ENCODE measurements around the gene CACNA1H. TPM values are rescaled to one million over a fixed set of nuclear protein-coding genes. Genes with fewer than 3 reads are reported as not detected.

CACNA1H gene
- total RNA-seq, 2 experiments from 2014 or later, result 0.50 to 0.84 TPM

DNA sequence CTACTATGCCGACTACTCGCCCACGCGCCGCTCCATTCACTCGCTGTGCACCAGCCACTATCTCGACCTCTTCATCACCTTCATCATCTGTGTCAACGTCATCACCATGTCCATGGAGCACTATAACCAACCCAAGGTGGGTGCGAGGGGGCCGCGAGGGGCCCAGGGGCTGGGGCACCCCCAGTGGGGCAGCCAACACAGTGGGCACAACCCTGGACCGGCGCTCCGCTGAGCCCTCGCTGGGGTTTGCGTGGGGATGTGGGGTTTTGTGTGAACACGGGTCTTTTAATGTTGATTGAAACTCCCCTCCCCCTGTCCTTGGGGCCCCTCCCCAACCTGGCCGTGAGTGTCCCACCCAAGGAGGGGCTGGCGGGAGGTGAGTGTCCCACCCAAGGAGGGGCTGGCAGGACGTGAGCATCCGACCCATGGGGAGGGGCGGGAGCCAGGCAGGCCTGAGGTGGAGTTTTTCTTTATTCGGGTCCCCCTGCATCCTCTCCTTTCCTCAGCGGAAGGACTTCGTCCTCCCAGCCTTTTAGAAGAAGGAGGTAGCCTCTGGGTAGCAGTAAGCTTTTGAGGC, 61.0 kb downstream of the CACNA1H start:
- H3K9me3 Mint-ChIP-seq, result no peaks in the 10 kb centered on the region
- H3K27ac Mint-ChIP-seq, result no peak overlapping the region
- H3K4me1 Mint-ChIP-seq (ENCODE audit: low read depth), result no peaks in the 10 kb centered on the region
- H3K4me3 Mint-ChIP-seq, result no peak overlapping the region
- no peaks in the 10 kb centered on the region for H3K36me3 Mint-ChIP-seq (ENCODE audit: low read depth)
- no peaks in the 10 kb centered on the region for H3K27me3 Mint-ChIP-seq (ENCODE audit: low read depth)
- CTCF ChIA-PET, result no interaction called here
- intact Hi-C loops (cut with micrococcal nuclease), result no loop called here
- no peak for DNase-seq

DNA sequence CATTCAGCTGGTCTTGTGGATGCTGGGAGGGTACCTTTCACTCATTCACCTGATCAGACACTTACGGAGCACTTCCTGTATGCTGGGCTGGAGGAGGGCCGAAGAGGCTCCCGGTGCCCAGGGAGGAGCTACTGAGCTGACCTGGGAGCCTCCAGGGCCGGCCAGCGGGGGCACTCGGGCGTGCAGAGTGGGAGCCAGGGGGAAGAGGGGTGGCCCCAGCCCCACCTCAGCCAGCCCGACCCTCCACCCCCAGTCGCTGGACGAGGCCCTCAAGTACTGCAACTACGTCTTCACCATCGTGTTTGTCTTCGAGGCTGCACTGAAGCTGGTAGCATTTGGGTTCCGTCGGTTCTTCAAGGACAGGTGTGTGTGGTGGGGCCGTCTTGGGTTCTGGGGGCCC, 61.8 kb downstream of the CACNA1H start:
- Mint-ChIP-seq H3K27me3 (ENCODE audit: low read depth) (no peaks in the 10 kb centered on the region), H3K27ac (no peak overlapping the region), H3K4me1 (ENCODE audit: low read depth) (no peaks in the 10 kb centered on the region), H3K9me3 (no peaks in the 10 kb centered on the region), H3K4me3 (no peak overlapping the region), H3K36me3 (ENCODE audit: low read depth) (no peaks in the 10 kb centered on the region)
- intact Hi-C loops (cut with micrococcal nuclease), result no loop called here
- CTCF ChIA-PET, result interaction anchor here (0.5 kb wide), 1 partner anchor 32 kb away, joined by 3 read pairs; no protein-coding TSS in a partner anchor
- no peak for DNase-seq

DNA sequence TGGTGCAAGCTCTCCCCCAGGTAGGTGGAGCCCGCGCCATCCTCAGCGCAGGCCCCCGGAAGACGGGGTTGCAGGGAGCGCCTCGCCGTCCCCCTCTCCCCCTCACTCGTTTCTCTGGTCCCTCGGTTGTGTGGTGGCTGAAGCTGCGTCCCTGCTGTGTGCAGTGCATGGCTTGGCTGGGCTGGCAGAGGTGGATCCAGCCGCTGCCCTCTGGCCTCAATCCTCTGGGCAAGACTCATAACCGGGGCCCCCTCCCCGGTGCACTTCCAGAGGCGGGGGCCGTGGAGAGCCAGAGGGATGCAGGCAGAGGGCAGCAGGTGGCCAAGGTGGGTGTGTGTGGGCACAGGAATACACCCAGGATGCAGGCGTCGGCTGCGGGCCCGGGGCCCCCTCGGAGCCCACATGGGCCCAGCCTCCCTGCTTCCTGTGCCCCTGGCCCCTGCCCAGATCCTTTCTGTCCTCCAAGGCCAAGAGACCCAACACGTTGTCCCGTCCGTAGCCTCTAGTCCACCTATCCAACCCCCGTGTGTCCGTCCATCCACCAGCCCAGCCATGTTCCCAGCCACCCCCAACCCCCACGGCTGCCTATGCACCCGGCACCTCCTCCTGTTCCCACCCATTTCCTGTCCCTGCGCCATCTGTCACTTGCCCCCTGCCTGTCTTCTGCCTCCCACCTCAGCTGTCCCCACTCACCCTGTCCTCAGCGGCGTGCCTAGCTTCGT, 62.8 kb downstream of the CACNA1H start:
- Mint-ChIP-seq H3K4me1 (ENCODE audit: low read depth) (no peaks in the 10 kb centered on the region), H3K27me3 (ENCODE audit: low read depth) (no peaks in the 10 kb centered on the region), H3K36me3 (ENCODE audit: low read depth) (no peaks in the 10 kb centered on the region), H3K4me3 (no peak overlapping the region), H3K9me3 (no peaks in the 10 kb centered on the region), H3K27ac (no peak overlapping the region)
- DNase-seq, result no peak
- CTCF ChIA-PET, result no interaction called here
- intact Hi-C loops (cut with micrococcal nuclease), result no loop called here

DNA sequence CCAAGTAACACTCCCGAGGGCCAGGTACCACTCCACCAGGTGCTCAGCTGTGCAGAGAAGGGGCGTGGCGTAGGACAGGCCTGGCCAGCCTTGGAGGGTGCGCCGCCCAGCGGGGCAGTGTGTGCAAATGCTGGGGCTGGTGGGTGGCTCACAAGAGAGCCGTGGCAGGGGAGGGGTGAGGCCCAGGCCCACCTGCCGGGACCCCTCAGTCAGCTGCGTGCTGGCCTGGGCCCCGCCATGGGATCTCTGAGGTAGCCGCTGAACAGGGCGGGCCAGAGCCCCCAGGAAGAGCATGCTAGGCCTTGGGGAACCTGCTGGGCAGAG, 63.4 kb downstream of the CACNA1H start:
- CTCF ChIA-PET, result no interaction called here
- H3K27me3 Mint-ChIP-seq (ENCODE audit: low read depth), result no peaks in the 10 kb centered on the region
- no peak overlapping the region for H3K4me3 Mint-ChIP-seq
- H3K4me1 Mint-ChIP-seq (ENCODE audit: low read depth), result no peaks in the 10 kb centered on the region
- intact Hi-C loops (cut with micrococcal nuclease), result no loop called here
- no peaks in the 10 kb centered on the region for H3K36me3 Mint-ChIP-seq (ENCODE audit: low read depth)
- DNase-seq, result no peak
- no peak overlapping the region for H3K27ac Mint-ChIP-seq
- no peaks in the 10 kb centered on the region for H3K9me3 Mint-ChIP-seq

DNA sequence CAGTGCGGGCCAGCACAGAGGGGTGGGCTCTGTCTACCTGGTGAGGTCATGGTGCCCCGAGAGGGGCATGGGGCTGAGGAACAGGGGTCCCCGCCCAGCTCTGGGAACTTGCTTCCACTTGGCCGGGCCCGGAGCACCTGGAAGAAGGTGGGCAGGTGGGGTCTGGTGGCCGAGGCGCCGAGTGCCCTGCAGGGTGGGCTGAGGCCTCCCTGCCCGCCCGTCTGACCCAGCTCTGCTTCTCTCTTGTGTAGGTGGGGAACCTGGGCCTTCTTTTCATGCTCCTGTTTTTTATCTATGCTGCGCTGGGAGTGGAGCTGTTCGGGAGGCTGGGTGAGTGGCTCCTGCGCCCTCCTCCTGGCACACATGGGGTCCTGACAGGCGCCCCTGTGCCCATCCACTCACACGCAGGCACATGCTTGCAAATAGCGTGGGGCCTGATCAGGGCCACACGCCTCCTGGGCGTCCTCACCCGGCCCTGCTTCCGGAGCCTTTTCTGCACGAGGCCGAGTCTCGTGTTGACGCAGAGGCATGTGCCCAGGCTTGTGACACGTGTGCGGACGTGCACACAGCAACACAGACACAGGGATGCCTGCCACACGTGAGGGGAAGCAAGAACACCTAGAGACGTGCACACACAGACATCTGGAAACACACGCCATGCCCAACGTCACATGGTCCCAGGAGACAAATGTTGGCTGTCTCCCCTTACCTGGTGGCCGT, 63.9 kb downstream of the CACNA1H start:
- H3K4me1 Mint-ChIP-seq (ENCODE audit: low read depth), result no peaks in the 10 kb centered on the region
- H3K27ac Mint-ChIP-seq, result no peak overlapping the region
- DNase-seq, result no peak
- no peaks in the 10 kb centered on the region for H3K36me3 Mint-ChIP-seq (ENCODE audit: low read depth)
- H3K9me3 Mint-ChIP-seq, result no peaks in the 10 kb centered on the region
- intact Hi-C loops (cut with micrococcal nuclease), result no loop called here
- H3K27me3 Mint-ChIP-seq (ENCODE audit: low read depth), result no peaks in the 10 kb centered on the region
- CTCF ChIA-PET, result no interaction called here
- no peak overlapping the region for H3K4me3 Mint-ChIP-seq

DNA sequence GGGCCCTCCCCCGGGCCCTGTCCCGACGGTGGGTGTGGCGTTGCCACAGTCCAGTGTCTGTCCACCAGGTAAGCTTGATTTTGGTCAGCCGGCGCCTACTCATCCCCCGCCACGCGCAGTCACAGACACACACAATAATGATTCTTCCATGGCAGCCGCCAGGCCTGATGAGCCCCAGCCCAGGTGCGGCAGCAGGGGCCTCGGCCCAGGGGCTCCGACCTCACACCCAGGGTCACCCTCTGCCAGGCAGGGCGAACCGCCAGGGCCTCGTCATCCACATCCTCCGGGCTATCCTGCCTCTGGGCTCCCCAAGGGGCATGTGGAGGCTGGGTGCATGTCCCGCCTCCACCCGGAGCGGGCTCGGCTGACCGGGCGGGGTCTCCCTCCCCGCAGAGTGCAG, 64.6 kb downstream of the CACNA1H start:
- no peaks in the 10 kb centered on the region for H3K9me3 Mint-ChIP-seq
- H3K4me3 Mint-ChIP-seq, result no peak overlapping the region
- DNase-seq, result no peak
- H3K36me3 Mint-ChIP-seq (ENCODE audit: low read depth), result no peaks in the 10 kb centered on the region
- no peaks in the 10 kb centered on the region for H3K4me1 Mint-ChIP-seq (ENCODE audit: low read depth)
- H3K27me3 Mint-ChIP-seq (ENCODE audit: low read depth), result no peaks in the 10 kb centered on the region
- H3K27ac Mint-ChIP-seq, result no peak overlapping the region
- CTCF ChIA-PET, result no interaction called here
- intact Hi-C loops (cut with micrococcal nuclease), result no loop called here

DNA sequence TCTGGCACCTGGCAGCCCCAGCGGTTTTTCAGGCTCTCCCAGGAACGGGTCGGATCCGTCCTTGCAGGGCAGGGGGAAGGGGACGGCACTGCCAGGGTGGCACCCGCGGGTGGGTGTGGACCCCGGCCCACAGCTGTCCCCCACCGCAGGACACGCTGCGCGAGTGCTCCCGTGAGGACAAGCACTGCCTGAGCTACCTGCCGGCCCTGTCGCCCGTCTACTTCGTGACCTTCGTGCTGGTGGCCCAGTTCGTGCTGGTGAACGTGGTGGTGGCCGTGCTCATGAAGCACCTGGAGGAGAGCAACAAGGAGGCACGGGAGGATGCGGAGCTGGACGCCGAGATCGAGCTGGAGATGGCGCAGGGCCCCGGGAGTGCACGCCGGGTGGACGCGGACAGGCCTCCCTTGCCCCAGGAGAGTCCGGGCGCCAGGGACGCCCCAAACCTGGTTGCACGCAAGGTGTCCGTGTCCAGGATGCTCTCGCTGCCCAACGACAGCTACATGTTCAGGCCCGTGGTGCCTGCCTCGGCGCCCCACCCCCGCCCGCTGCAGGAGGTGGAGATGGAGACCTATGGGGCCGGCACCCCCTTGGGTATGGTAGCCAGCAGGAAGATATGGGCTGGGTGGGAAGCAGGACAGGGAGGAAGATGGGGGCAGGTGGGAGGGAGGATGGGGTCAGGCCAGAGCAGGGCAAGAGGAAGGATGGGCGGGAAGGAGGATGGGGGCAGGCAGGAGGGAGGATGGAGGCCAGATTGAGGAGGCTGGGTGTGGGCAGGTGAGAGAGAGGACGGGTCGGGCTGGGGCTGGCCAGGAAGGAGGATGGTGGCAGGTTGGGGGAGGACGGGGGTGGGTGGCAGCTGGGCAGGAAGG, 65.4 kb downstream of the CACNA1H start:
- Mint-ChIP-seq H3K27me3 (ENCODE audit: low read depth) (no peaks in the 10 kb centered on the region), H3K4me1 (ENCODE audit: low read depth) (no peaks in the 10 kb centered on the region), H3K27ac (no peak overlapping the region), H3K4me3 (no peak overlapping the region), H3K36me3 (ENCODE audit: low read depth) (no peaks in the 10 kb centered on the region), H3K9me3 (no peaks in the 10 kb centered on the region)
- DNase-seq, result no peak
- intact Hi-C loops (cut with micrococcal nuclease), result no loop called here
- CTCF ChIA-PET, result no interaction called here

DNA sequence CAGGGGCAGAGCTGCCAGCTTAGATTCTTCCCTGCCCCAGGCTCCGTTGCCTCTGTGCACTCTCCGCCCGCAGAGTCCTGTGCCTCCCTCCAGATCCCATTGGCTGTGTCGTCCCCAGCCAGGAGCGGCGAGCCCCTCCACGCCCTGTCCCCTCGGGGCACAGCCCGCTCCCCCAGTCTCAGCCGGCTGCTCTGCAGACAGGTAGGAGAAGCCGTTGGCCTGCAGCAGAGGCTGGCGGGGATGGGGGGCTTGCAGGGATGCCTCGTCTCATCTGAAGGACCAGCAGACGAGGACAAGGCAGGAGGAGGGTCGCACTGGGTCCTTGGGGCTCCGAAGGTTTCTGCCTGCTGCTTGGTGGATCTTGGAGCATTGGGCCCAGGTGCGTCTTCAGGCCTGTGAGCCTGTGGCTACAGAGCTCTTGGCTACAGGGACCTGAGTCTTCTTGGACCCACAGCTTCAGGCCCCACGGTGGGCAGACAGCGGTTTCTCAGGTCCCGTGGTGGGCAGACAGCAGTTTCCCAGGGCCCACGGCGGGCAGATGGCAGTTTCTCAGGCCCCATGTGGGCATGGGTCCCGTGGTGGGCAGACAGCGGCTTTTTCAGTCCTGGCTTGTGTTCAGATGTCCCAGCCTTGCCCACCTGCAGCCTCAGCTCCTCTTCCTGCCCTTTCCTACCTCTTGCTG, 66.2 kb downstream of the CACNA1H start:
- H3K36me3 Mint-ChIP-seq (ENCODE audit: low read depth), result no peaks in the 10 kb centered on the region
- intact Hi-C loops (cut with micrococcal nuclease), result no loop called here
- H3K4me1 Mint-ChIP-seq (ENCODE audit: low read depth), result no peaks in the 10 kb centered on the region

DNA sequence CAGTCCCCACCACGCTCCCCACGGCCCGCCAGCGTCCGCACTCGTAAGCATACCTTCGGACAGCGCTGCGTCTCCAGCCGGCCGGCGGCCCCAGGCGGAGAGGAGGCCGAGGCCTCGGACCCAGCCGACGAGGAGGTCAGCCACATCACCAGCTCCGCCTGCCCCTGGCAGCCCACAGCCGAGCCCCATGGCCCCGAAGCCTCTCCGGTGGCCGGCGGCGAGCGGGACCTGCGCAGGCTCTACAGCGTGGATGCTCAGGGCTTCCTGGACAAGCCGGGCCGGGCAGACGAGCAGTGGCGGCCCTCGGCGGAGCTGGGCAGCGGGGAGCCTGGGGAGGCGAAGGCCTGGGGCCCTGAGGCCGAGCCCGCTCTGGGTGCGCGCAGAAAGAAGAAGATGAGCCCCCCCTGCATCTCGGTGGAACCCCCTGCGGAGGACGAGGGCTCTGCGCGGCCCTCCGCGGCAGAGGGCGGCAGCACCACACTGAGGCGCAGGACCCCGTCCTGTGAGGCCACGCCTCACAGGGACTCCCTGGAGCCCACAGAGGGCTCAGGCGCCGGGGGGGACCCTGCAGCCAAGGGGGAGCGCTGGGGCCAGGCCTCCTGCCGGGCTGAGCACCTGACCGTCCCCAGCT, 67.3 kb downstream of the CACNA1H start:
- CTCF ChIA-PET, result no interaction called here
- Mint-ChIP-seq H3K36me3 (ENCODE audit: low read depth) (no peaks in the 10 kb centered on the region), H3K9me3 (no peaks in the 10 kb centered on the region), H3K4me3 (no peak overlapping the region), H3K27ac (no peak overlapping the region), H3K4me1 (ENCODE audit: low read depth) (no peaks in the 10 kb centered on the region), H3K27me3 (ENCODE audit: low read depth) (no peaks in the 10 kb centered on the region)
- DNase-seq, result no peak
- intact Hi-C loops (cut with micrococcal nuclease), result no loop called here

More for the DNA sequence above, 66.2 kb downstream of the CACNA1H start:
- no peak overlapping the region for H3K4me3 Mint-ChIP-seq
- DNase-seq, result no peak
- no peak overlapping the region for H3K27ac Mint-ChIP-seq
- CTCF ChIA-PET, result no interaction called here
- no peaks in the 10 kb centered on the region for H3K27me3 Mint-ChIP-seq (ENCODE audit: low read depth)
- H3K9me3 Mint-ChIP-seq, result no peaks in the 10 kb centered on the region

DNA sequence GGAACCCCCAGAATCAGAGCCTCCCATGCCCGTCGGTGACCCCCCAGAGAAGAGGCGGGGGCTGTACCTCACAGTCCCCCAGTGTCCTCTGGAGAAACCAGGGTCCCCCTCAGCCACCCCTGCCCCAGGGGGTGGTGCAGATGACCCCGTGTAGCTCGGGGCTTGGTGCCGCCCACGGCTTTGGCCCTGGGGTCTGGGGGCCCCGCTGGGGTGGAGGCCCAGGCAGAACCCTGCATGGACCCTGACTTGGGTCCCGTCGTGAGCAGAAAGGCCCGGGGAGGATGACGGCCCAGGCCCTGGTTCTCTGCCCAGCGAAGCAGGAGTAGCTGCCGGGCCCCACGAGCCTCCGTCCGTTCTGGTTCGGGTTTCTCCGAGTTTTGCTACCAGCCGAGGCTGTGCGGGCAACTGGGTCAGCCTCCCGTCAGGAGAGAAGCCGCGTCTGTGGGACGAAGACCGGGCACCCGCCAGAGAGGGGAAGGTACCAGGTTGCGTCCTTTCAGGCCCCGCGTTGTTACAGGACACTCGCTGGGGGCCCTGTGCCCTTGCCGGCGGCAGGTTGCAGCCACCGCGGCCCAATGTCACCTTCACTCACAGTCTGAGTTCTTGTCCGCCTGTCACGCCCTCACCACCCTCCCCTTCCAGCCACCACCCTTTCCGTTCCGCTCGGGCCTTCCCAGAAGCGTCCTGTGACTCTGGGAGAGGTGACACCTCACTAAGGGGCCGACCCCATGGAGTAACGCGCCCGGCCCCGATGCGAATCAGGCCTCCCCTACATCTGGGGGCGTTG, 68.1 kb downstream of the CACNA1H start:
- intact Hi-C loops (cut with micrococcal nuclease), result no loop called here
- H3K36me3 Mint-ChIP-seq (ENCODE audit: low read depth), result no peaks in the 10 kb centered on the region
- no peak for DNase-seq
- H3K4me3 Mint-ChIP-seq, result no peak overlapping the region
- CTCF ChIA-PET, result interaction anchor here (0.6 kb wide), 1 partner anchor 40 kb away, joined by 3 read pairs; no protein-coding TSS in a partner anchor
- H3K4me1 Mint-ChIP-seq (ENCODE audit: low read depth), result no peaks in the 10 kb centered on the region
- H3K27me3 Mint-ChIP-seq (ENCODE audit: low read depth), result no peaks in the 10 kb centered on the region
- no peaks in the 10 kb centered on the region for H3K9me3 Mint-ChIP-seq
- H3K27ac Mint-ChIP-seq, result no peak overlapping the region
